IPS-NIHi11 (cell line): ENCODE data around the gene RFXANK.
A peak's percentile ranks its signal among the peaks of the same experiment; 100 is the strongest.
"Not testable (repeated sequence)": the region's sequence is repeated elsewhere in the genome, so short reads cannot be mapped to it uniquely, and the experiment has no call there.

ENCODE experiments used
- DNase-seq: peaks from one replicate; pipeline ENCODE4 v3.0.0; 2012; ENCODE audit warnings: mixed read lengths, low spot score

Gene RFXANK

DNA sequence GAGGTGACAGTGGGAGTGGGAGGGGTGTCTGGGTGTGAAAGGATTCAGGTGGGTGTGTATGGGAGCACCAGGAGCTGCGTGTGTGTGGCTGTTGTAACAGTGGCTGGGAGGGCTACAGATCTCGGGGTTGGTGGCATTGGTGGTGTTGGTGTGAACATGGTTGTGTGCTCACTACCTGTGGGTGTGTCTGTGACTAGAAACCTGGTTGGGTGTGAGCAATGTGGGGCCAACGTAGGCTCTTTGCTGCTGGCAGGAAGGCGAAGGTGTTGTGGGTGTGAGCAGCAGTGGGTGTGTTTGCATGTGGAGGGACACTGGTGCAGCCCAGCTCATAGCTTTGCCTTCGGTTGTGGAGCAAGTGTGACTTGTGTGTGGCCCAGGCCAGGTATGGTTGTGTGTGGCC lies 14.9 kb downstream of the RFXANK start:
- no peak for DNase-seq

- DNase-seq = no peak
These were observed 15.8 kb downstream of the RFXANK start for GRCh38 chr19:19207637-19208572.

DNA sequence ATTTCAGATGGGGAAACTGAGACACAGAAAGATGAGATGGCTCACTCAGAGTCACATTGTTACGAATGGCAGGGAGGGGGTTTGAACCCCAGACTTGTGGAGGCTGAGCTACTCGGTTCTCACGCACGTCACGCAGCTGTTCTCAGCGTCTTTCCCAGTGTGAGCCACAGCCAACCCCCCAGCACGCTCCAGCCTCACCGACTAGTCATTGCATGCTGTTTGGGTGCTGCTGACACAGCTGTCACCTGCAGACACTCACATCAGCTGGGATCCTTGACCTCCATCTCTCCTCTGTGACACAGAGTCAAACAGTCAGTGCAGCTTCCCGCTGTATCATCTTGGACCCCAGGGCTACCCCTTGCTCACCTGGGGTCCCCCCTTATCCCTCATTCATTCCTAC lies 17.3 kb downstream of the RFXANK start:
- no peak for DNase-seq

DNA sequence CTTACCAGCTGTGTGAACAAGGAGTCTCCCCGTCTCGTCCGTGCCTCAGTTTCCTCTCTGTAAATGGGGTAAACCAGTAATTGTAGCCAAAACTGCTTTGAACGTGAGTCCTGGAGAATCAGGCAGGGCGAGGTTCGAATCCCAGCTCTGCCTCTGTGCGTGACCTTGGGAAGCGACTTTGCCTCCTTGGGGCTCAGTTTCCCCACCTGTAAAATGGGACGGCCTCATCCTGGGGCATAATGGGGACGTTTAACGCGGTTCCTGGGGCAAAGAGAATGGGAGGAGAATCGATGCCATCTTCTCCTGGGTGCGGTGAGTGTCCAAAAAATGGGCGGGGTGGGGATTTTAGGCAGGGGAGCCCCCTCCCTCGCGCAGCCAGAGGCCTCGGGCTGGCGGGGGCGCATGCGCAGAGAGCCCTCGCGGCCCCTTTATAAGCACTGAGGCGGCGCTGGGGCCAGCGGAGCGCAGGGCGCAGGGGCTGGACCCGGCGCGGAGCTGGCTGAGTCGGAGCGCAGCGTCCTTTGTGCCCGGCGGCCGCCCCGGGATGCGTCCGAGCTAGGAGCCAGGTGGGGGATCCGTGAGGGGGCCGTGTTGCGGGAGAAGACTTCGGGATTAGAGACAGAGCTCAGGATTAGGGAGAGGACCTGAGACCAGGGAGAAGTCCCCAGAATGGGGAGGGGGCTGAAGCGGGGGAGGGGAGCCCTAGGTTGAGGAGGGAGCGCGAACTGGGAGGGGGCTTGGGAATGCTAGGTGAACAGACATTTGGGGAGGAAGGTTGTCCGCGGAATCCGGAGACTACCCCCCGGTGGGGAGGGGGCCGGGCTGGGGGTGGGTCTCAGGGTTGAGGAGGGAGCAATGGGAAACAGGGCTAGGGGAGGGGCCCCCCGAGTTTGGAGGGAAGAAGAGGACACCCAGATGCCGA lies 19.7 kb downstream of the RFXANK start, which contains the start of gene NCAN:
Gene NCAN, plus strand, starts transcription at position 460 of the 922 bp plus-strand sequence. CDS start 4,996 bp downstream, outside the sequence.
- peak; percentile 85 for DNase-seq

DNA sequence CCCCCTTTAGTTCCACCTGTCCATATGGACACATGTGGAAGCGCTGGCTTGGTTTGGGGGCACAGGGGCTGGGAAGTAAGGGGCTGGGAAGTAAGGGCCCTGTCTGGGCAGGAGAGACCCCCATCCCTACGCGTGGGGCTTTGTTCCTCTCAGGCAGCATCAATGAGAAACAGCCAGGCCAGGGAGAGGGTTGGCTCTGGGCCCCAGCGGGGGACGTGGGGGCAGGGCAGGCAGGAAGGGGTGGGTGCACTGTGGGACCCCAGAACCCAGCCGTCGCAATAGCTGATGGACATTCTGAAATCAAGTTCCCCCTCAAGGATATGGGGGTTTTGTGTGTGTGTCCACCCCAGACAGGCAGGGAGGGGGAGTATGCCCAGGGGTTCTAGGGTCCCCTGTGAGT lies 20.9 kb downstream of the RFXANK start:
- no peak for DNase-seq

GRCh38 chr19:19213426-19214158 lies 21.5 kb downstream of the RFXANK start:
- no peak for DNase-seq

DNA sequence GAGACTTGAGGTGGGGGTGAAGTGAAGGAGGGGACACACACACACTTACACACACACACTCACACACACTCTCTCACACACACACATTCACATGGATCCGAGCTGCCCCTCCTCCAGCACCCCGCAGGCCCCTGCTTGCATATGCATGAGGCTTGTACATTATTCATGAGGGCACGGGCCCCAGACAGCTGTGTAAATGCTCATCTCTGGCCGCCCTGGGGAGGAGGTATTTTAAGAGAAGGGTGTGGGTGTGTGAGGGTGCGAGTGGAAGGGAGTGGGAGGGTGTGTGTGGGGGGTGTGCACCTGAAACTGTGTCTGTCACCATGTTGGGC lies 22.1 kb downstream of the RFXANK start:
- DNase-seq = no peak

- peak; percentile 89 for DNase-seq
These were observed 22.8 kb downstream of the RFXANK start for GRCh38 chr19:19214892-19215291.

- DNase-seq = no peak
These were observed 23.7 kb downstream of the RFXANK start for GRCh38 chr19:19215792-19216191.

DNA sequence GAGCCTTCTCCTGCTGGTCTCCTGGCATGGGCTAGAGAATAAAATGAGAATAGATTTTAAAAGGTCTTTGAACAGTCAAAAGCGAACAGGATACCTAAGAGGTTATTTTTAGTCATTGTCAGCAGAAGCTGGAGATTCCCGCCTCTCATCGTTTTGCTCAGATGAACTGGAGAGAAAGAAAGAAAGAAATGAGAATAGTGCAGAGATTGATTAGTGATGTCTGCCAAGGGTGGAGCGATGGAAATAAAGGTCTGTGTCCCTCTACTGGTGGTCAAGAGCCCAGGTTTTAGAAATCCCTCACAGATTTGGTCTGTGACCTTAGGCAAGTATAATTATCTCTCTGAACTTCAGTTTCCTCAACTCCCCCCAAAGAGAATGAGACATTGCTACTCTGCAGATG lies 25.0 kb downstream of the RFXANK start:
- DNase-seq = peak; percentile 50

GRCh38 chr19:19218911-19219310 lies 26.9 kb downstream of the RFXANK start:
- DNase-seq = no peak

DNA sequence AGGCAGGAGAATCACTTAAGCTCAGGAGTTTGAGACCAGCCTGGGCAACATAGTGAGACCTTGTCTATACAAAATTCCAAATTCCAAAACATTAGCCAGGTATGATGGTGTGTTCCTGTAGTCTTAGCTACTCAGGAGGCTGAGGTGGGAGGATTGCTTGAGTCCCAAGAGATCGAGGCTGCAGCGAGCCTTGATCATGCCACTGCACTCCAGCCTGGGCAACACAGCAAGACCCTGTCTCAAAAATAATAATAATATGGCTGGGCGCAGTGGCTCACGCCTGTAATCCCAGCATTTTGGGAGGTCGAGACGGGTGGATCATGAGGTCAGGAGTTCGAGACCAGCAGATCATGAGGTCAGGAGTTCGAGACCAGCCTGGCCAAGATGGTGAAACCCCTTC lies 28.9 kb downstream of the RFXANK start:
- not testable (repeated sequence) for DNase-seq

- DNase-seq = no peak
These were observed 31.0 kb downstream of the RFXANK start for GRCh38 chr19:19223060-19223459.

DNA sequence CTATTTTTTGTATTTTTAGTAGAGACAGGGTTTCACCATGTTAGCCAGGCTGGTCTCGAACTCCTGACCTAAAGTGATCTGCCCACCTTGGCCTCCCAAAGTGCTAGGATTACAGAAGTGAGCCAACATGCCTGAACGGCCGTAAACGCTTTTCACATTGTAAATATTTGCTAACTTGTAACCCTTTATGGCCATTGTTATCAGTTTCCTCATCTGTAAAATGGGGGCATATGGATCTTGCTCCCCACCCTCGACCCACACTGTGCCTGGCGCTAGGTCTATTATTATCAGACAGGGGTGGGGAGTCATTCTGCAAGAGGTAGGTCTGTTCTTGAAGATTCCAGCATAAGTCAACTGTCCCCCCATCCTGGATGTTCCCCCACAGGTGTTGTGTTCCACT lies 31.6 kb downstream of the RFXANK start:
- DNase-seq = no peak

- DNase-seq = no peak
These were observed 32.2 kb downstream of the RFXANK start for GRCh38 chr19:19224150-19224851.

DNA sequence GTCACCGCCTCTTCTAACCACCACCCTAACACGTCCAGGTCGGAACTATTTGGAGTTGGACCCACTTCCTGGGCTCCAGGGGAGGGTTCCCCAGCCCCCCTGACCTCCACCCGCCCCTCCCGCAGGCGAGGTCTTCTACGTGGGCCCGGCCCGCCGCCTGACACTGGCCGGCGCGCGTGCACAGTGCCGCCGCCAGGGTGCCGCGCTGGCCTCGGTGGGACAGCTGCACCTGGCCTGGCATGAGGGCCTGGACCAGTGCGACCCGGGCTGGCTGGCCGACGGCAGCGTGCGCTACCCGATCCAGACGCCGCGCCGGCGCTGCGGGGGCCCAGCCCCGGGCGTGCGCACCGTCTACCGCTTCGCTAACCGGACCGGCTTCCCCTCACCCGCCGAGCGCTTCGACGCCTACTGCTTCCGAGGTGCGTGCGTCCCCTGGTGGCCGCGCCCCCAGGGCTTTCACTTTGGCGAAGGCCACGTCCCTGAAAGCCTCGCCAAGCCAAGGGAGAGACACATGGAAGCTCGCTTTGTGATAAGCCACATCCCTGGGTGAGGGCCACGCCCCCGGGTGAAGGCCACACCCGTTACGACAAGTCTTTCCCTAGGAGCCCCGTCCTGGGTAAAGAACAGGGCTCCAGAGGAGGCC lies 32.9 kb downstream of the RFXANK start:
- DNase-seq = peak; percentile 95

DNA sequence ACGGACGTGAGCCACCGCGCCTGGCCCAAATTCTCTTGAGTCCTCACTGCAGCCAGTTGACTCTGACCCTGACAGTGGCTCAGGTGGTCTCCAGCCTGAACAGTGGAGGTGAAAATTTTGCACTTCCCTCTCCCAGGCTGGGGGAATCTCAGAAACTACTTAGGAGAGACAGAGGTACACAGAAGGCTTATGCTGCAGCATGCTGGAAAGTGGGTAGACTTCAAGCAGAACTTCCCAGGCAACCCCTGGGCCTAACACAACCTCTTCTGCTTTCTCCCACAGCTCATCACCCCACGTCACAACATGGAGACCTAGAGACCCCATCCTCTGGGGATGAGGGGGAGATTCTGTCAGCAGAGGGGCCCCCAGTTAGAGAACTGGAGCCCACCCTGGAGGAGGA lies 34.1 kb downstream of the RFXANK start:
- DNase-seq = no peak

DNA sequence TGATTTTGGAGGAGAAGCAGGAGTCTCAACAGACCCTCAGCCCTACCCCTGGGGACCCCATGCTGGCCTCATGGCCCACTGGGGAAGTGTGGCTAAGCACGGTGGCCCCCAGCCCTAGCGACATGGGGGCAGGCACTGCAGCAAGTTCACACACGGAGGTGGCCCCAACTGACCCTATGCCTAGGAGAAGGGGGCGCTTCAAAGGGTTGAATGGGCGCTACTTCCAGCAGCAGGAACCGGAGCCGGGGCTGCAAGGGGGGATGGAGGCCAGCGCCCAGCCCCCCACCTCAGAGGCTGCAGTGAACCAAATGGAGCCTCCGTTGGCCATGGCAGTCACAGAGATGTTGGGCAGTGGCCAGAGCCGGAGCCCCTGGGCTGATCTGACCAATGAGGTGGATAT lies 34.6 kb downstream of the RFXANK start:
- DNase-seq = no peak

DNA sequence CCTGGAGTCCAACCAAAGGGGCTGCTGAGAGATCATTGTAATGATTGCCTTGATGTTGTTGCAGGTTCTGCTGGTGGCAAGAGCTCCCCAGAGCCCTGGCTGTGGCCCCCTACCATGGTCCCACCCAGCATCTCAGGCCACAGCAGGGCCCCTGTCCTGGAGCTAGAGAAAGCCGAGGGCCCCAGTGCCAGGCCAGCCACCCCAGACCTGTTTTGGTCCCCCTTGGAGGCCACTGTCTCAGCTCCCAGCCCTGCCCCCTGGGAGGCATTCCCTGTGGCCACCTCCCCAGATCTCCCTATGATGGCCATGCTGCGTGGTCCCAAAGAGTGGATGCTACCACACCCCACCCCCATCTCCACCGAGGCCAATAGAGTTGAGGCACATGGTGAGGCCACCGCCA lies 35.2 kb downstream of the RFXANK start:
- DNase-seq = no peak

DNA sequence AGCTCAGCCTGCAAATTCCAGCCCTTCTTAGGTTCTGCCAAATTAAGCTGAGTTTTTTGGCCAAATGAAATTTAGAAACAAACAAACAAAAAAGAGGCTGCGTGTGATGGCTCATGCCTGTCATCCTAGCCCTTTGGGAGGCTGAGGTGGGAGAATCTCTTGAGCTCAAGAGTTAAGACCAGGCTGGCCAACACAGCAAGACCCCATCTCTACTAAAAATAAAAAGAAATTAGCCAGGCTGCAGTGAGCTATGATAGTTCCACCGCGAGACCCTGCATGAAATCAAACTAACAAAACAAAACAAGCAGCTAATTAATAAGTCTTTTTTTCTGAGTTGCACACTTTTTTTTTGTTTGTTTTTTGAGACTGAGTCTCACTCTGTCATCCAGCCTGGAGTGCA lies 37.6 kb downstream of the RFXANK start:
- DNase-seq = no peak

DNA sequence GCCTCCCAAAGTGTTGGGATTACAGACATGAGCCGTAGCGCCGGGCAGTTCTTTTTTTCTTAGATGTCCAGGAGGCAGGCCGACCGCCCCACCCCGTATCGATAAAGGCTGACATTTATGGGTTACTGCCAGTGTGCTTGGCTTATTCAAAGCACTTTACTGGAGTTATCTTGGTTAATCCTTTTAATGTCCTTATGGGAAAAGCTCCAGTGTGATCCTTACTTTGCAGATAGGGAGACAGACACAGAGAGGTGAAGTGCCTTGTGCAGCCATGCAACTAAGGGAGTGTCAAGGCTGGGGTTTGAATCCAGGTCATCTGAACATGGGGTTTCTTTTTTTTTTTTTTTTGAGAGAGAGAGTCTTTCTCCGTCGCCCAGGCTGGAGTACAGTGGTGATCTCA lies 38.9 kb downstream of the RFXANK start:
- DNase-seq = no peak
